Measurements from ENCODE around the gene UNC13C. TPM values are rescaled to one million over a fixed set of nuclear protein-coding genes. Genes with fewer than 3 reads are reported as not detected.

UNC13C gene
- total and polyA plus RNA-seq, 10 of the 15 experiments (the other 5 are each of a cell fraction or from before 2014, with no cell fraction given) = 9.9 to 81.3 (median 25.0) TPM

DNA sequence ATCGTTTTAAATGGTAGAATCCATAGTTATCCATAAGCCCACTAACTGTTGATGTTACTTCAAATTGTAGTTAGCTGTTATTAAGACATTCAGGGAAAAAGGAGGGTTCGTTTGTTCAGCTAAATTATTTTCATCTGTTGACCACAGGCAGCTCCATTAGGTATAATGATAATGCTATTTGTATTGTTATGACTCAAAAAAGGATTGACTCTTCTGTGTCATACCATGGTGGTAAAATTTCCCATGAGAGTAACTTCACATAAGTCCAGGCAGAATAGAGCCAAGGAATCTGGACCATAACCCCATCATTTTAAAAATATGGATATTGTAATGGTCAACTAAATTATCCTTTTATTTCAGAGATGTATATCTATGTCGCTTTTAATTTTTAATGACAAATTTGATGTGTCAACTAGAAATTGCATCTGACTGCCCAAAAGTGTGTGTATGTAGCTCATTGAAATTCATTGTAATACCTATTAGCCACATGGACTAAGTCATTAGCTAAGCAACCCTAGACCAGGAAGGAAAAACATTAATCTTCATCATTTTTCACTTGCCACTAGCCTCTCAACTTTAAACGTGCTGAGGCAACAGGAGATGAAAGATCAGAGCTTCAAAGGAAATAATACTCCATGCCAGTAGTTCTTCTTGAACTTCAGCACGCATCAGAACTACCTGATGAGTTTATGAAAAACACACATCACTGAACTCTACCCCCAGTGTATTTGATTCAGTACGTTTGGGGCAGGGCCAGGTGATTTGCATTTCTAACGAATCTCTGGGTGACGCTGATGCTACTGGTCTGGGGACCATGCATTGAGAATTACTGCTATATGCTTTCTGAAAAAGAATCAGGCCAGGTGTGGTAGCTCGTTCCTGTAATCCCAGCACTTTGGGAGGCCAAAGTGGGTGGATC lies 537.7 kb downstream of the UNC13C start:
- in situ Hi-C loops (cut with MboI) (loop anchor here (10.0 kb wide), 1 partner anchor 541 kb away; the partner anchor contains the start of gene UNC13C), intact Hi-C loops (cut with micrococcal nuclease; ENCODE audit: unreplicated experiment) (loop anchor here (2.0 to 10.0 kb wide), 8 partner anchors 61 to 769 kb away; partner anchors contain the start of genes RAB27A and UNC13C)
- Histone ChIP-seq H3K27ac (ENCODE audit: control insufficient read depth, insufficient read depth) (no peak overlapping the region), H4K20me1 (ENCODE audit: control insufficient read depth, insufficient read depth) (no peaks in the 10 kb centered on the region), H2AFZ (ENCODE audit: control insufficient read depth, low read depth, low read length) (no peak overlapping the region), H3K9me3 (replicated peaks; ENCODE audit: control insufficient read depth, insufficient read depth, low read length) (no peaks in the 10 kb centered on the region), H3K4me1 (ENCODE audit: control insufficient read depth, insufficient read depth, low read length) (no peaks in the 10 kb centered on the region), H3K9ac (ENCODE audit: control insufficient read depth, insufficient read depth, low read length) (no peak overlapping the region), H3K4me2 (ENCODE audit: control insufficient read depth, insufficient read depth) (no peak overlapping the region), H3K4me3 (no peak overlapping the region), H3K36me3 (ENCODE audit: control insufficient read depth in 2 of 2, insufficient read depth in 2 of 2, low read length in 1 of 2) (no peaks in the 10 kb centered on the region), H3K27me3 (replicated peaks in 1 of 2; ENCODE audit: control insufficient read depth in 2 of 2, insufficient read depth in 2 of 2, low read length in 1 of 2) (no peaks in the 10 kb centered on the region), H3K79me2 (ENCODE audit: control insufficient read depth, insufficient read depth, low read length) (no peaks in the 10 kb centered on the region)
- ChIA-PET RAD21 (ENCODE audit: unreplicated experiment) (interaction anchor here (0.6 to 11.2 kb wide), 39 partner anchors 9 to 553 kb away, joined by 3 to 145 read pairs (median 4); partner anchors contain the start of gene UNC13C), POLR2A (interaction anchor here (0.6 to 3.0 kb wide), 15 partner anchors 8 to 540 kb away, joined by 3 to 14 read pairs (median 4); no protein-coding TSS in a partner anchor), SMC1A (ENCODE audit: uncharacterized antibody, unreplicated experiment) (interaction anchor here (0.5 to 8.5 kb wide), 37 partner anchors 9 to 624 kb away, joined by 3 to 150 read pairs (median 7); partner anchors contain the start of gene UNC13C), CTCF (interaction anchor here (1.0 to 2.7 kb wide), 10 partner anchors 8 to 539 kb away, joined by 3 to 10 read pairs (median 6); no protein-coding TSS in a partner anchor)
- FAIRE-seq (no peak), DNase-seq (ENCODE audit: low read depth, low spot score) (no peak), ATAC-seq (peak; percentile 67)
- no TSS peak for BruUV-seq (replicated peaks)
- 36% methylated on average over 9 of the region's 9 CpGs for WGBS (ENCODE audit: insufficient coverage, insufficient replicate concordance, low lambda C conversion rate, missing lambda C conversion rate)
- TF ChIP-seq NBN (IDR thresholded peaks at IDR 0.05) (no peak), MTA3 (IDR thresholded peaks at IDR 0.05; ENCODE audit: borderline replicate concordance, low read length) (no peak), RBBP5 (conservative IDR thresholded peaks at IDR 0.05) (no peak), ZNF384 (IDR thresholded peaks at IDR 0.05; ENCODE audit: borderline replicate concordance, low read depth, low read length) (no peak), RELA (IDR thresholded peaks at IDR 0.05; ENCODE audit: borderline replicate concordance, partially characterized antibody) (no peak), DPF2 (IDR thresholded peaks at IDR 0.05) (peak; percentile 65), JUND (IDR thresholded peaks at IDR 0.05; ENCODE audit: low read depth, low read length) (no peak), SMAD5 (IDR thresholded peaks at IDR 0.05; ENCODE audit: low read depth) (no peak), CHD1 (IDR thresholded peaks at IDR 0.05; ENCODE audit: low read depth, low read length) (no peak), RUNX3 (IDR thresholded peaks at IDR 0.05; ENCODE audit: low read length) (peak; percentile 67; the same call in 1 of the 2 replicates), NFXL1 (IDR thresholded peaks at IDR 0.05; ENCODE audit: borderline replicate concordance) (no peak)
- TF ChIP-seq, protein P1, sequence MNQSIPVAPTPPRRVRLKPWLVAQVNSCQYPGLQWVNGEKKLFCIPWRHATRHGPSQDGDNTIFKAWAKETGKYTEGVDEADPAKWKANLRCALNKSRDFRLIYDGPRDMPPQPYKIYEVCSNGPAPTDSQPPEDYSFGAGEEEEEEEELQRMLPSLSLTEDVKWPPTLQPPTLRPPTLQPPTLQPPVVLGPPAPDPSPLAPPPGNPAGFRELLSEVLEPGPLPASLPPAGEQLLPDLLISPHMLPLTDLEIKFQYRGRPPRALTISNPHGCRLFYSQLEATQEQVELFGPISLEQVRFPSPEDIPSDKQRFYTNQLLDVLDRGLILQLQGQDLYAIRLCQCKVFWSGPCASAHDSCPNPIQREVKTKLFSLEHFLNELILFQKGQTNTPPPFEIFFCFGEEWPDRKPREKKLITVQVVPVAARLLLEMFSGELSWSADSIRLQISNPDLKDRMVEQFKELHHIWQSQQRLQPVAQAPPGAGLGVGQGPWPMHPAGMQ (IDR thresholded peaks at IDR 0.05; ENCODE audit: borderline replicate concordance) = no peak
- TF ChIP-seq, protein P2, sequence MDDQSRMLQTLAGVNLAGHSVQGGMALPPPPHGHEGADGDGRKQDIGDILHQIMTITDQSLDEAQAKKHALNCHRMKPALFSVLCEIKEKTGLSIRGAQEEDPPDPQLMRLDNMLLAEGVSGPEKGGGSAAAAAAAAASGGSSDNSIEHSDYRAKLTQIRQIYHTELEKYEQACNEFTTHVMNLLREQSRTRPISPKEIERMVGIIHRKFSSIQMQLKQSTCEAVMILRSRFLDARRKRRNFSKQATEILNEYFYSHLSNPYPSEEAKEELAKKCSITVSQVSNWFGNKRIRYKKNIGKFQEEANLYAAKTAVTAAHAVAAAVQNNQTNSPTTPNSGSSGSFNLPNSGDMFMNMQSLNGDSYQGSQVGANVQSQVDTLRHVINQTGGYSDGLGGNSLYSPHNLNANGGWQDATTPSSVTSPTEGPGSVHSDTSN (IDR thresholded peaks at IDR 0.05; ENCODE audit: insufficient replicate concordance, low read depth, low read length) = peak; percentile 69
- TF ChIP-seq, protein P3, sequence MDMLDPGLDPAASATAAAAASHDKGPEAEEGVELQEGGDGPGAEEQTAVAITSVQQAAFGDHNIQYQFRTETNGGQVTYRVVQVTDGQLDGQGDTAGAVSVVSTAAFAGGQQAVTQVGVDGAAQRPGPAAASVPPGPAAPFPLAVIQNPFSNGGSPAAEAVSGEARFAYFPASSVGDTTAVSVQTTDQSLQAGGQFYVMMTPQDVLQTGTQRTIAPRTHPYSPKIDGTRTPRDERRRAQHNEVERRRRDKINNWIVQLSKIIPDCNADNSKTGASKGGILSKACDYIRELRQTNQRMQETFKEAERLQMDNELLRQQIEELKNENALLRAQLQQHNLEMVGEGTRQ (IDR thresholded peaks at IDR 0.05; ENCODE audit: borderline replicate concordance, low read depth, low read length) = no peak

Data from GM12878 (cell line).